Adipose tissue (tissue), 3 donors: ENCODE measurements around the gene ANKS1B. TPM values are rescaled to one million over a fixed set of nuclear protein-coding genes. Genes with fewer than 3 reads are reported as not detected.

Experiments used
- H3K27ac ChIP-seq: one replicate; pipeline ENCODE4 v1.5.1; 2013; ENCODE audit warnings: low read depth, low read length
- WGBS, 3 donors: extraction: QIAGEN DNeasy Blood & Tissue Kit; methylation state at CpG; one replicate each; pipeline ENCODE4 v1.1.7; 2013; 5-methylcytosine and 5-hydroxymethylcytosine counted together
- polyA plus RNA-seq, 3 donors: library from polyadenylated mRNA; stranded (reverse); fragments of 200-250 nt; gene quantifications; one replicate each; pipeline ENCODE4 v1.2.3, GENCODE V29; 2013
- donor health status: healthy with polysubstance abuse.
- donor health status: Bipolar disorder and iron deficiency.
- donor health status: healthy.

The ANKS1B gene
- polyA plus RNA-seq, 3 donors = 0.58 to 4.0 (median 0.79) TPM

- WGBS, 3 donors = 81 to 94% (median 85%) methylated on average over 1 of the region's 1 CpG
- no peak overlapping the region for H3K27ac ChIP-seq
These were observed 750.0 kb downstream of the ANKS1B start for GRCh38 chr12:99234702-99235101.

- WGBS, 3 donors = 54 to 75% (median 73%) methylated on average over 4 of the region's 4 CpGs
- no peak overlapping the region for H3K27ac ChIP-seq
These were observed 752.4 kb downstream of the ANKS1B start for GRCh38 chr12:99232324-99232723.

GRCh38 chr12:99231031-99231430 is 753.7 kb downstream of the ANKS1B start:
- WGBS, 3 donors = 48 to 73% (median 59%) methylated on average over 1 of the region's 1 CpG
- no peak overlapping the region for H3K27ac ChIP-seq

GRCh38 chr12:99224237-99224636 is 760.5 kb downstream of the ANKS1B start:
- no peak overlapping the region for H3K27ac ChIP-seq
- WGBS, 3 donors = 67 to 73% (median 70%) methylated on average over 5 of the region's 5 CpGs

- no peak overlapping the region for H3K27ac ChIP-seq
- 23 to 63% (median 58%) methylated on average over 5 of the region's 5 CpGs for WGBS, 3 donors
These were observed 761.2 kb downstream of the ANKS1B start for GRCh38 chr12:99223579-99223978.

GRCh38 chr12:99213047-99213446 is 771.7 kb downstream of the ANKS1B start:
- no peak overlapping the region for H3K27ac ChIP-seq
- 70 to 86% (median 82%) methylated on average over 5 of the region's 5 CpGs for WGBS, 3 donors

GRCh38 chr12:99212275-99212674 is 772.5 kb downstream of the ANKS1B start:
- 28 to 68% (median 62%) methylated on average over 2 of the region's 2 CpGs for WGBS, 3 donors
- no peak overlapping the region for H3K27ac ChIP-seq

GRCh38 chr12:99205111-99205510 is 779.6 kb downstream of the ANKS1B start:
- 84 to 92% (median 90%) methylated on average over 1 of the region's 1 CpG for WGBS, 3 donors
- no peak overlapping the region for H3K27ac ChIP-seq

- no peak overlapping the region for H3K27ac ChIP-seq
- WGBS, 3 donors = 79 to 86% (median 80%) methylated on average over 3 of the region's 3 CpGs
These were observed 782.7 kb downstream of the ANKS1B start for GRCh38 chr12:99201906-99202645.

GRCh38 chr12:99200711-99201384 is 783.9 kb downstream of the ANKS1B start:
- H3K27ac ChIP-seq = no peak overlapping the region
- WGBS, 3 donors = 0 to 47% (median 43%) methylated on average over 1 of the region's 1 CpG

GRCh38 chr12:99195474-99195873 is 789.3 kb downstream of the ANKS1B start:
- WGBS, 3 donors = 48 to 85% (median 56%) methylated on average over 1 of the region's 1 CpG
- no peak overlapping the region for H3K27ac ChIP-seq

GRCh38 chr12:99192489-99192888 is 792.2 kb downstream of the ANKS1B start:
- WGBS, 3 donors = 55 to 64% (median 58%) methylated on average over 3 of the region's 3 CpGs

GRCh38 chr12:99176871-99177270 is 807.9 kb downstream of the ANKS1B start:
- WGBS, 3 donors = 78 to 88% (median 84%) methylated on average over 4 of the region's 4 CpGs
- no peak overlapping the region for H3K27ac ChIP-seq

More at GRCh38 chr12:99192489-99192888, 792.2 kb downstream of the ANKS1B start:
- H3K27ac ChIP-seq = no peak overlapping the region

- WGBS, 3 donors = 71 to 76% (median 73%) methylated on average over 5 of the region's 5 CpGs
- no peak overlapping the region for H3K27ac ChIP-seq
These were observed 814.3 kb downstream of the ANKS1B start for GRCh38 chr12:99170461-99170860.

GRCh38 chr12:99170037-99170436 is 814.7 kb downstream of the ANKS1B start:
- 55 to 63% (median 61%) methylated on average over 2 of the region's 2 CpGs for WGBS, 3 donors
- no peak overlapping the region for H3K27ac ChIP-seq

- 86 to 97% (median 97%) methylated on average over 1 of the region's 1 CpG for WGBS, 3 donors
- H3K27ac ChIP-seq = no peak overlapping the region
These were observed 826.8 kb downstream of the ANKS1B start for GRCh38 chr12:99157946-99158345.

- no peak overlapping the region for H3K27ac ChIP-seq
- WGBS, 3 donors = 22 to 34% (median 25%) methylated on average over 6 of the region's 6 CpGs
These were observed 829.8 kb downstream of the ANKS1B start for GRCh38 chr12:99154983-99155336.

GRCh38 chr12:99154216-99154982 is 830.3 kb downstream of the ANKS1B start:
- no peak overlapping the region for H3K27ac ChIP-seq
- WGBS, 3 donors = 16 to 42% (median 40%) methylated on average over 17 of the region's 17 CpGs

GRCh38 chr12:99153293-99153692 is 831.4 kb downstream of the ANKS1B start:
- WGBS, 3 donors = 61 to 79% (median 73%) methylated on average over 3 of the region's 3 CpGs
- H3K27ac ChIP-seq = no peak overlapping the region
